T-helper 17 cell (primary cell): Measurements from ENCODE around the gene IL1RAP. TPM values are rescaled to one million over a fixed set of nuclear protein-coding genes. Genes with fewer than 3 reads are reported as not detected.

Experiments used
- ATAC-seq: fragments of 150-1000 bp; cut with Tn5 transposase; 2 replicates; pipeline ENCODE4 v1.10.0; 2021; ENCODE audit warnings: mild to moderate bottlenecking, moderate library complexity
- DNase-seq, 3 donors: peaks; one replicate each; pipeline versions ENCODE4 v3.0.0 to v3.0.0-alpha.2; 2020 to 2021
- H3K9me3 ChIP-seq: one replicate; pipeline ENCODE4 v1.7.0; 2013; ENCODE audit warnings: low read length, mild to moderate bottlenecking; ENCODE audit not compliant: control insufficient read depth, poor library complexity, severe bottlenecking
- H3K27ac Mint-ChIP-seq: one replicate; pipeline ENCODE4 v1.8.0; 2022; ENCODE audit warnings: mild to moderate bottlenecking, moderate library complexity, mixed read lengths
- H3K27me3 Mint-ChIP-seq: one replicate; pipeline ENCODE4 v1.8.0; 2022; ENCODE audit warnings: mixed read lengths
- H3K36me3 Mint-ChIP-seq: one replicate; pipeline ENCODE4 v1.8.0; 2022; ENCODE audit warnings: low read depth, mixed read lengths
- H3K4me1 Mint-ChIP-seq: one replicate; pipeline ENCODE4 v1.8.0; 2022; ENCODE audit warnings: mild to moderate bottlenecking, mixed read lengths
- H3K4me3 Mint-ChIP-seq: one replicate; pipeline ENCODE4 v1.8.0; 2022; ENCODE audit warnings: mild to moderate bottlenecking, moderate library complexity, mixed read lengths
- total RNA-seq, 4 donors: library from RNA in 2 of 4; stranded (reverse) in 2 of 4; gene quantifications; one replicate each; pipeline ENCODE4 v1.2.3 and lab custom pipeline; 2022 to 2026

The IL1RAP gene
- total RNA-seq, 2 donors from 2014 or later: 11.3 to 19.2 TPM

GRCh38 chr3:190596349-190597285 lies 82.7 kb downstream of the IL1RAP start:
- no peaks in the 10 kb centered on the region for H3K27me3 Mint-ChIP-seq
- ATAC-seq: no peak

GRCh38 chr3:190597291-190597690 lies 83.4 kb downstream of the IL1RAP start:
- no peaks in the 10 kb centered on the region for H3K9me3 ChIP-seq
- no peak overlapping the region for H3K27ac Mint-ChIP-seq
- DNase-seq: no peak
- H3K36me3 Mint-ChIP-seq: peaks cover 2% of the 10 kb centered on the region
- no peak overlapping the region for H3K4me3 Mint-ChIP-seq
- ATAC-seq: no peak
- no peaks in the 10 kb centered on the region for H3K27me3 Mint-ChIP-seq
- peaks cover 8% of the 10 kb centered on the region for H3K4me1 Mint-ChIP-seq

More at GRCh38 chr3:190596349-190597285, 82.7 kb downstream of the IL1RAP start:
- no peak for DNase-seq
- Mint-ChIP-seq H3K4me1 (peaks cover 8% of the 10 kb centered on the region), H3K36me3 (peaks cover 2% of the 10 kb centered on the region), H3K27ac (no peak overlapping the region), H3K4me3 (no peak overlapping the region)
- H3K9me3 ChIP-seq: no peaks in the 10 kb centered on the region

GRCh38 chr3:190601622-190602021 lies 87.7 kb downstream of the IL1RAP start:
- no peaks in the 10 kb centered on the region for H3K27me3 Mint-ChIP-seq
- peaks cover 2% of the 10 kb centered on the region for H3K4me1 Mint-ChIP-seq
- no peaks in the 10 kb centered on the region for H3K9me3 ChIP-seq
- ATAC-seq (no peak), DNase-seq (no peak)
- H3K36me3 Mint-ChIP-seq: peaks cover 9% of the 10 kb centered on the region
- H3K27ac Mint-ChIP-seq: no peak overlapping the region
- H3K4me3 Mint-ChIP-seq: no peak overlapping the region

- Mint-ChIP-seq H3K27ac (no peak overlapping the region), H3K36me3 (peaks cover 14% of the 10 kb centered on the region), H3K4me3 (no peak overlapping the region), H3K27me3 (no peaks in the 10 kb centered on the region), H3K4me1 (no peaks in the 10 kb centered on the region)
- no peak for DNase-seq
- ATAC-seq: no peak
- no peaks in the 10 kb centered on the region for H3K9me3 ChIP-seq
Observed at GRCh38 chr3:190605385-190605784, 91.5 kb downstream of the IL1RAP start.

- H3K27me3 Mint-ChIP-seq: no peaks in the 10 kb centered on the region
- no peak overlapping the region for H3K27ac Mint-ChIP-seq
- DNase-seq (no peak), ATAC-seq (no peak)
- H3K36me3 Mint-ChIP-seq: peaks cover 15% of the 10 kb centered on the region
- no peak overlapping the region for H3K4me3 Mint-ChIP-seq
- no peaks in the 10 kb centered on the region for H3K9me3 ChIP-seq
- H3K4me1 Mint-ChIP-seq: no peaks in the 10 kb centered on the region
Observed at GRCh38 chr3:190606596-190606995, 92.7 kb downstream of the IL1RAP start.

GRCh38 chr3:190607021-190607420 lies 93.1 kb downstream of the IL1RAP start:
- ATAC-seq (no peak), DNase-seq (no peak)
- Mint-ChIP-seq H3K4me1 (no peaks in the 10 kb centered on the region), H3K4me3 (no peak overlapping the region), H3K27me3 (no peaks in the 10 kb centered on the region), H3K27ac (no peak overlapping the region), H3K36me3 (peaks cover 16% of the 10 kb centered on the region)
- H3K9me3 ChIP-seq: no peaks in the 10 kb centered on the region

GRCh38 chr3:190608850-190609589 lies 95.1 kb downstream of the IL1RAP start:
- no peak for DNase-seq
- no peaks in the 10 kb centered on the region for H3K9me3 ChIP-seq
- ATAC-seq: no peak
- Mint-ChIP-seq H3K36me3 (peaks cover 18% of the 10 kb centered on the region), H3K27me3 (no peaks in the 10 kb centered on the region), H3K4me1 (no peaks in the 10 kb centered on the region), H3K4me3 (no peak overlapping the region), H3K27ac (no peak overlapping the region)

- Mint-ChIP-seq H3K27ac (no peak overlapping the region), H3K4me3 (no peak overlapping the region), H3K27me3 (no peaks in the 10 kb centered on the region), H3K4me1 (peaks cover 16% of the 10 kb centered on the region), H3K36me3 (peaks cover 18% of the 10 kb centered on the region)
- H3K9me3 ChIP-seq: no peaks in the 10 kb centered on the region
- no peak for DNase-seq
- ATAC-seq: no peak
Observed at GRCh38 chr3:190614226-190615059, 100.6 kb downstream of the IL1RAP start.

GRCh38 chr3:190615060-190615384 lies 101.1 kb downstream of the IL1RAP start:
- Mint-ChIP-seq H3K27ac (no peak overlapping the region), H3K4me1 (peaks cover 16% of the 10 kb centered on the region)

GRCh38 chr3:190615607-190616006 lies 101.7 kb downstream of the IL1RAP start:
- ATAC-seq: no peak
- Mint-ChIP-seq H3K36me3 (peaks cover 12% of the 10 kb centered on the region), H3K4me3 (no peak overlapping the region), H3K27ac (no peak overlapping the region), H3K27me3 (no peaks in the 10 kb centered on the region), H3K4me1 (peaks cover 16% of the 10 kb centered on the region)
- DNase-seq: no peak
- no peaks in the 10 kb centered on the region for H3K9me3 ChIP-seq

More at GRCh38 chr3:190615060-190615384, 101.1 kb downstream of the IL1RAP start:
- H3K4me3 Mint-ChIP-seq: no peak overlapping the region
- peaks cover 12% of the 10 kb centered on the region for H3K36me3 Mint-ChIP-seq
- H3K27me3 Mint-ChIP-seq: no peaks in the 10 kb centered on the region
- ATAC-seq (no peak), DNase-seq (no peak)
- no peaks in the 10 kb centered on the region for H3K9me3 ChIP-seq

- Mint-ChIP-seq H3K36me3 (peaks cover 11% of the 10 kb centered on the region), H3K4me3 (no peak overlapping the region), H3K27me3 (no peaks in the 10 kb centered on the region), H3K27ac (peak overlapping the region; percentile 72), H3K4me1 (peaks cover 16% of the 10 kb centered on the region)
- ATAC-seq (no peak), DNase-seq (no peak)
- H3K9me3 ChIP-seq: no peaks in the 10 kb centered on the region
Observed at GRCh38 chr3:190616637-190617036, 102.8 kb downstream of the IL1RAP start.

GRCh38 chr3:190617185-190617584 lies 103.3 kb downstream of the IL1RAP start:
- peaks cover 16% of the 10 kb centered on the region for H3K4me1 Mint-ChIP-seq
- no peak overlapping the region for H3K4me3 Mint-ChIP-seq
- ATAC-seq (peak; percentile 79), DNase-seq (no peak)
- H3K27me3 Mint-ChIP-seq: no peaks in the 10 kb centered on the region
- H3K9me3 ChIP-seq: no peaks in the 10 kb centered on the region
- peaks cover 10% of the 10 kb centered on the region for H3K36me3 Mint-ChIP-seq
- H3K27ac Mint-ChIP-seq: peak overlapping the region; percentile 72
